SK-N-SH treated with all-trans-retinoic acid at 6 μM for 48 hours (cell line): ENCODE data around the gene UQCRFS1.
A peak's percentile ranks its signal among the peaks of the same experiment; 100 is the strongest.
"Not testable (repeated sequence)": the region's sequence is repeated elsewhere in the genome, so short reads cannot be mapped to it uniquely, and the experiment has no call there.

Experiments
- ATAC-seq: fragments of 200-7000 bp; cut with Tn5 transposase; 3 replicates; pipeline ENCODE4 v1.9.1; 2020; ENCODE audit warnings: mild to moderate bottlenecking, moderate library complexity
- ARNTL ChIP-seq: fragments of 450-650 bp; formaldehyde crosslinking; IDR thresholded peaks from 2 replicates; pipeline ENCODE4 v1.5.0; 2020; ENCODE audit warnings: low read depth, mild to moderate bottlenecking, moderate library complexity, borderline replicate concordance
- BACH2 ChIP-seq: fragments of 250-450 bp; sonication (Bioruptor Pico); IDR thresholded peaks from 2 replicates; pipeline ENCODE4 v1.9.0; 2021; ENCODE audit warnings: mild to moderate bottlenecking, borderline replicate concordance
- CSDC2 ChIP-seq: fragments of 250-450 bp; sonication (Bioruptor Pico); IDR thresholded peaks from 2 replicates; pipeline ENCODE4 v1.5.0; 2020; ENCODE audit warnings: mild to moderate bottlenecking, moderate library complexity
- ESRRG ChIP-seq: fragments of 250-450 bp; sonication (Bioruptor Pico); IDR thresholded peaks from 2 replicates; pipeline ENCODE4 v1.6.1; 2021; ENCODE audit warnings: mild to moderate bottlenecking
- GLIS3 ChIP-seq: fragments of 250-450 bp; sonication (Bioruptor Pico); IDR thresholded peaks from 2 replicates; pipeline ENCODE4 v1.5.0; 2020; ENCODE audit warnings: mild to moderate bottlenecking, moderate library complexity
- ISL1 ChIP-seq: fragments of 250-450 bp; sonication (Bioruptor Pico); IDR thresholded peaks from 2 replicates; pipeline ENCODE4 v2.1.2; 2022; ENCODE audit warnings: mild to moderate bottlenecking, moderate library complexity
- OSR1 ChIP-seq: fragments of 250-450 bp; sonication (Bioruptor Pico); IDR thresholded peaks from 2 replicates; pipeline ENCODE4 v1.8.0; 2022; ENCODE audit warnings: moderate library complexity, mild to moderate bottlenecking, inconsistent platforms
- PPARA ChIP-seq: fragments of 250-450 bp; sonication (Bioruptor Pico); IDR thresholded peaks from 2 replicates; pipeline ENCODE4 v1.5.0; 2020; ENCODE audit warnings: mild to moderate bottlenecking, borderline replicate concordance
- RARB ChIP-seq: fragments of 250-450 bp; sonication (Bioruptor Pico); IDR thresholded peaks from 2 replicates; pipeline ENCODE4 v1.8.0; 2021; ENCODE audit warnings: mild to moderate bottlenecking, moderate library complexity
- SNAI2 ChIP-seq: fragments of 250-450 bp; sonication (Bioruptor Pico); IDR thresholded peaks from 2 replicates; pipeline ENCODE4 v1.5.0; 2020; ENCODE audit warnings: mild to moderate bottlenecking, moderate library complexity
- TCF4 ChIP-seq: fragments of 250-450 bp; sonication (Bioruptor Pico); IDR thresholded peaks from 2 replicates; pipeline ENCODE4 v1.8.0; 2021; ENCODE audit warnings: mild to moderate bottlenecking, moderate library complexity, borderline replicate concordance
- TOX ChIP-seq: fragments of 250-450 bp; sonication (Bioruptor Pico); IDR thresholded peaks from 2 replicates; pipeline ENCODE4 v1.8.0; 2021; ENCODE audit warnings: mild to moderate bottlenecking, moderate library complexity, borderline replicate concordance
- ZFP30 ChIP-seq: fragments of 450-650 bp; formaldehyde crosslinking; IDR thresholded peaks from 2 replicates; pipeline ENCODE4 v1.5.0; 2022; ENCODE audit warnings: mild to moderate bottlenecking, moderate library complexity
- ZNF565 ChIP-seq: fragments of 450-650 bp; formaldehyde crosslinking; conservative IDR thresholded peaks from 2 replicates; pipeline ENCODE4 v1.5.0; 2020; ENCODE audit warnings: low read depth, mild to moderate bottlenecking, moderate library complexity
- ZNF8 ChIP-seq: fragments of 450-650 bp; formaldehyde crosslinking; IDR thresholded peaks from 2 replicates; pipeline ENCODE4 v1.5.0; 2020; ENCODE audit warnings: mild to moderate bottlenecking, moderate library complexity
- TF ChIP-seq, protein P1 (sequence below): fragments of 250-450 bp; sonication (Bioruptor Pico); IDR thresholded peaks from 2 replicates; pipeline ENCODE4 v1.5.1; 2020; ENCODE audit warnings: low read depth, mild to moderate bottlenecking, moderate library complexity
- TF ChIP-seq, protein P2 (sequence below): fragments of 250-450 bp; sonication (Bioruptor Pico); IDR thresholded peaks from 2 replicates; pipeline ENCODE4 v1.5.1; 2021; ENCODE audit warnings: mild to moderate bottlenecking, moderate library complexity
- TF ChIP-seq, protein P3 (sequence below): fragments of 250-450 bp; sonication (Bioruptor Pico); IDR thresholded peaks from 2 replicates; pipeline ENCODE4 v1.8.0; 2021; ENCODE audit warnings: low read depth, mild to moderate bottlenecking, moderate library complexity, borderline replicate concordance
- TF ChIP-seq, protein P4 (sequence below): fragments of 250-450 bp; sonication (Bioruptor Pico); IDR thresholded peaks from 2 replicates; pipeline ENCODE4 v1.5.0; 2020; ENCODE audit warnings: mild to moderate bottlenecking, moderate library complexity

The UQCRFS1 gene

GRCh38 chr19:29245215-29245614, 32.3 kb upstream of the UQCRFS1 start:
- ATAC-seq = peak; percentile 26; the same call in 1 of the 3 replicates
- TF ChIP-seq ZNF565 = no peak
- TF ChIP-seq, protein P1, sequence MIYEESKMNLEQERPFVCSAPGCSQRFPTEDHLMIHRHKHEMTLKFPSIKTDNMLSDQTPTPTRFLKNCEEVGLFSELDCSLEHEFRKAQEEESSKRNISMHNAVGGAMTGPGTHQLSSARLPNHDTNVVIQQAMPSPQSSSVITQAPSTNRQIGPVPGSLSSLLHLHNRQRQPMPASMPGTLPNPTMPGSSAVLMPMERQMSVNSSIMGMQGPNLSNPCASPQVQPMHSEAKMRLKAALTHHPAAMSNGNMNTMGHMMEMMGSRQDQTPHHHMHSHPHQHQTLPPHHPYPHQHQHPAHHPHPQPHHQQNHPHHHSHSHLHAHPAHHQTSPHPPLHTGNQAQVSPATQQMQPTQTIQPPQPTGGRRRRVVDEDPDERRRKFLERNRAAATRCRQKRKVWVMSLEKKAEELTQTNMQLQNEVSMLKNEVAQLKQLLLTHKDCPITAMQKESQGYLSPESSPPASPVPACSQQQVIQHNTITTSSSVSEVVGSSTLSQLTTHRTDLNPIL (CRISPR knock-in tag) = no peak
- TF ChIP-seq SNAI2 (CRISPR knock-in tag) = no peak
- no peak for TF ChIP-seq GLIS3
- no peak for TF ChIP-seq ZNF8
- no peak for TF ChIP-seq ESRRG
- TF ChIP-seq CSDC2 (CRISPR knock-in tag) = no peak
- TF ChIP-seq, protein P2, sequence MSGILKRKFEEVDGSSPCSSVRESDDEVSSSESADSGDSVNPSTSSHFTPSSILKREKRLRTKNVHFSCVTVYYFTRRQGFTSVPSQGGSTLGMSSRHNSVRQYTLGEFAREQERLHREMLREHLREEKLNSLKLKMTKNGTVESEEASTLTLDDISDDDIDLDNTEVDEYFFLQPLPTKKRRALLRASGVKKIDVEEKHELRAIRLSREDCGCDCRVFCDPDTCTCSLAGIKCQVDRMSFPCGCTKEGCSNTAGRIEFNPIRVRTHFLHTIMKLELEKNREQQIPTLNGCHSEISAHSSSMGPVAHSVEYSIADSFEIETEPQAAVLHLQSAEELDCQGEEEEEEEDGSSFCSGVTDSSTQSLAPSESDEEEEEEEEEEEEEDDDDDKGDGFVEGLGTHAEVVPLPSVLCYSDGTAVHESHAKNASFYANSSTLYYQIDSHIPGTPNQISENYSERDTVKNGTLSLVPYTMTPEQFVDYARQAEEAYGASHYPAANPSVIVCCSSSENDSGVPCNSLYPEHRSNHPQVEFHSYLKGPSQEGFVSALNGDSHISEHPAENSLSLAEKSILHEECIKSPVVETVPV (CRISPR knock-in tag) = no peak
- TF ChIP-seq ZFP30 (CRISPR knock-in tag) = no peak
- no peak for TF ChIP-seq PPARA (CRISPR knock-in tag)
- TF ChIP-seq ISL1 (CRISPR knock-in tag) = no peak
- TF ChIP-seq BACH2 (CRISPR knock-in tag) = no peak
- TF ChIP-seq, all 23 proteins: peak for 0

DNA sequence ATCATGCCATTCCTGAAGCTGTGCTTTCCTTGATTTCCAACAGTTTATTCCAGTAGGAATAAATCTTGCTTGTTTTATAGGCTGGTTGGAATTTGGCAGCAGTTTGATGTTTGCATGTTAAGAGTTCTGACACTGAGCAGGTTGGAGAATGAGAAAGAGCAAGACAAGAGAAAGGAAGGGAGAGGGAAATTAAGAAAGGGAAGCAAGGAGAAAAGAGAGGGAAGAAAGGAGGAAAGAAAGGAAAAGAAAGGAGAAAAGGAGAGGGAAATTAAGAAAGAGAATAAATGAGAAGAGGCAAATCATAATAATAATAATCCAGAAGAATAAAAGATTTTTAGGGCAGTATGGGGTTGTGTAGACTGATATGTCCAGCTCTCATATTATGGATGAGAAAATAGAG, 28.4 kb upstream of the UQCRFS1 start:
- TF ChIP-seq, protein P3, sequence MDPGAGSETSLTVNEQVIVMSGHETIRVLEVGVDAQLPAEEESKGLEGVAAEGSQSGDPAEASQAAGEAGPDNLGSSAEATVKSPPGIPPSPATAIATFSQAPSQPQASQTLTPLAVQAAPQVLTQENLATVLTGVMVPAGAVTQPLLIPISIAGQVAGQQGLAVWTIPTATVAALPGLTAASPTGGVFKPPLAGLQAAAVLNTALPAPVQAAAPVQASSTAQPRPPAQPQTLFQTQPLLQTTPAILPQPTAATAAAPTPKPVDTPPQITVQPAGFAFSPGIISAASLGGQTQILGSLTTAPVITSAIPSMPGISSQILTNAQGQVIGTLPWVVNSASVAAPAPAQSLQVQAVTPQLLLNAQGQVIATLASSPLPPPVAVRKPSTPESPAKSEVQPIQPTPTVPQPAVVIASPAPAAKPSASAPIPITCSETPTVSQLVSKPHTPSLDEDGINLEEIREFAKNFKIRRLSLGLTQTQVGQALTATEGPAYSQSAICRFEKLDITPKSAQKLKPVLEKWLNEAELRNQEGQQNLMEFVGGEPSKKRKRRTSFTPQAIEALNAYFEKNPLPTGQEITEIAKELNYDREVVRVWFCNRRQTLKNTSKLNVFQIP (CRISPR knock-in tag) = no peak
- no peak for TF ChIP-seq SNAI2 (CRISPR knock-in tag)
- no peak for TF ChIP-seq RARB
- TF ChIP-seq GLIS3 = no peak
- no peak for TF ChIP-seq TCF4 (CRISPR knock-in tag)
- no peak for ATAC-seq

DNA sequence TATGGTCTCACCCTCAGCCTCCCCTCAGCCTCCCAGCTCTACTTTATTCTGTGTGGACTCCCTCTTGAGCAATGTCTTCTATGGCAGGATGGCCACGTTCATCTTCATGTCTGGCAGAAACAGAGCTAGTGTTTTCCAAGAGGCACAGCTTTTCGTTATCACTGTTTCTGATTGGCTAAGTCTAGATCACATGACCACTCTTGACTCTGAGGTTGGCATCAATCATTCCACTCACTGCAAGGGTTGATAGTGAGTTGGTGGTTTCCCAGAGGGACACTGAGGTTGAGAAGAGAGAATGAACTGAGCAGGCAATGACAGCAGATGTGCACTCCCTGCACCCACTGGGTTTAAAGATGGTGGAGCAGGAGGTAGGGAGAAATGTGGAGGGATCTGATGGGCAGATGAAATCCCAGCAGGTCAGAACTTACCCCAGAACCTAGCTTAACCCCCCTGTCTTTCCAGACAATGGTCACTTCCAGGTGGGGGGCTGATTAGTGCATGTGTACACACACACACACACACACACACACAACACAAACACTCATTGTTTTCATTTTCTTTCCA, 26.3 kb upstream of the UQCRFS1 start:
- TF ChIP-seq, protein P4, sequence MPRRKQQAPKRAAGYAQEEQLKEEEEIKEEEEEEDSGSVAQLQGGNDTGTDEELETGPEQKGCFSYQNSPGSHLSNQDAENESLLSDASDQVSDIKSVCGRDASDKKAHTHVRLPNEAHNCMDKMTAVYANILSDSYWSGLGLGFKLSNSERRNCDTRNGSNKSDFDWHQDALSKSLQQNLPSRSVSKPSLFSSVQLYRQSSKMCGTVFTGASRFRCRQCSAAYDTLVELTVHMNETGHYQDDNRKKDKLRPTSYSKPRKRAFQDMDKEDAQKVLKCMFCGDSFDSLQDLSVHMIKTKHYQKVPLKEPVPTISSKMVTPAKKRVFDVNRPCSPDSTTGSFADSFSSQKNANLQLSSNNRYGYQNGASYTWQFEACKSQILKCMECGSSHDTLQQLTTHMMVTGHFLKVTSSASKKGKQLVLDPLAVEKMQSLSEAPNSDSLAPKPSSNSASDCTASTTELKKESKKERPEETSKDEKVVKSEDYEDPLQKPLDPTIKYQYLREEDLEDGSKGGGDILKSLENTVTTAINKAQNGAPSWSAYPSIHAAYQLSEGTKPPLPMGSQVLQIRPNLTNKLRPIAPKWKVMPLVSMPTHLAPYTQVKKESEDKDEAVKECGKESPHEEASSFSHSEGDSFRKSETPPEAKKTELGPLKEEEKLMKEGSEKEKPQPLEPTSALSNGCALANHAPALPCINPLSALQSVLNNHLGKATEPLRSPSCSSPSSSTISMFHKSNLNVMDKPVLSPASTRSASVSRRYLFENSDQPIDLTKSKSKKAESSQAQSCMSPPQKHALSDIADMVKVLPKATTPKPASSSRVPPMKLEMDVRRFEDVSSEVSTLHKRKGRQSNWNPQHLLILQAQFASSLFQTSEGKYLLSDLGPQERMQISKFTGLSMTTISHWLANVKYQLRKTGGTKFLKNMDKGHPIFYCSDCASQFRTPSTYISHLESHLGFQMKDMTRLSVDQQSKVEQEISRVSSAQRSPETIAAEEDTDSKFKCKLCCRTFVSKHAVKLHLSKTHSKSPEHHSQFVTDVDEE = no peak
- TF ChIP-seq TOX (CRISPR knock-in tag) = no peak
- TF ChIP-seq, all 23 proteins: peak for 0
- no peak for ATAC-seq

DNA sequence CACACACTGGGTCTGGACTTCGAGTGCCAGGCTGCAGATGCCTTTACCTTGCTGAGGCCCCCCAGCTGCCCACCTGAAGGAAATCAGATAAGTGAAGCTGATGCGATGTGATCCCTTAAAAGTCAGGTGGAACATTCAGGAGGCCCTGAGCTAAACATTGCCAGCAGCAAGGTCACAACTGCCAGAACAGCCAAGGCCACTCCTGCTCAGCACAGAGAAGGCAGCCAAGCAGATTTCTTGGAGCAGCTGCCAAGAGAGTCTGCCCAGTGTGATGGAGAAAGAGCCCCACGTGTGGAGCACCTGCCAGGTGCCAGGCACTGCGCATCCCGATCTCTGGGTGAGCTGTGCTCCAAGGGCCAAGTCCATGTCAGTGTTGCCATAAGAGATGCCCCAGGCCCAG, 20.6 kb upstream of the UQCRFS1 start:
- TF ChIP-seq PPARA (CRISPR knock-in tag) (no peak), TCF4 (CRISPR knock-in tag) (no peak), OSR1 (CRISPR knock-in tag) (no peak), ZNF8 (no peak), RARB (no peak), BACH2 (CRISPR knock-in tag) (no peak), ARNTL (CRISPR knock-in tag) (no peak), ZFP30 (CRISPR knock-in tag) (no peak)
- ATAC-seq = no peak

DNA sequence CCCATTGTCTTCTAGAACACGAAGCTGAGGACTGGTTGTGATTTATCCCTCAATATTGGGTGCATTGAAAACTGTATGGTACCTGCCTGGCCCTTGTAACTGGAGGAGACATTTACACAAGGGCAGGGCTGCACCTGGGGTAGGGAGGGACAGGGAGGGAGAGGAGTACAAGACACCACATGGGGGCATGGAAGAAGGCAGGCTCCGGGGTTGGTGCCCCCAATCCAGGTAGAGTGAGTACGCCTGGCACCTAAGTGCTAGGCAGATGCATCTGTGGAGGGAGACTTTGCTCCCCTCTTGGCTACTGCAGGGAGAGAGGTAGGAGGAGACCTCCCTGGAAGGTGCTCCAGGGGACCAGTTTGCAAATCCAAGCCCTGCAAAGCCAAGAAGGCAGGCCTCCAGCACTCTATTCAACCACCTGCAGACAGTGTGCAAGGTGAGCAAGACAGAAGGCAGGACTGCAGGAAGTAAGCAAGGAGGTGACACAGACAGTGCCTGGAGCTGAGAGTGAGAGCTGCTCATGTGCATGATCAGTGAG, 19.4 kb upstream of the UQCRFS1 start:
- ATAC-seq = no peak
- TF ChIP-seq ESRRG = no peak
- TF ChIP-seq, protein P2 (CRISPR knock-in tag) = no peak

GRCh38 chr19:29231306-29231705, 18.4 kb upstream of the UQCRFS1 start:
- not testable (repeated sequence) for ATAC-seq
